ENCODE results near the gene RAD51B. TPM values are rescaled to one million over a fixed set of nuclear protein-coding genes. Genes with fewer than 3 reads are reported as not detected.

Gene RAD51B
- total and polyA plus RNA-seq, 2 donors (not counting 1 experiment from before 2014, with no cell fraction given), result 4.6 to 16.3 TPM

- Histone ChIP-seq H3K4me2 (ENCODE audit: extremely low read depth, insufficient read depth, low read length) (no peak overlapping the region), H3K79me2 (ENCODE audit: control insufficient read depth, insufficient read depth, low read length) (no peaks in the 10 kb centered on the region)
These were observed 649.7 kb downstream of the RAD51B start for GRCh38 chr14:68469208-68469713.

GRCh38 chr14:68470361-68470760 lies 650.8 kb downstream of the RAD51B start:
- Histone ChIP-seq H4K20me1 (ENCODE audit: control insufficient read depth, extremely low read depth, insufficient read depth, low read length) (no peaks in the 10 kb centered on the region), H3K27ac (ENCODE audit: insufficient read depth, low read length) (no peak overlapping the region), H3K4me3 (replicated peaks in 1 of 4; ENCODE audit: control extremely low read depth in 1 of 4, insufficient read depth in 1 of 4, low read depth in 3 of 4, low read length in 4 of 4) (no peak overlapping the region), H3K79me2 (ENCODE audit: control insufficient read depth, insufficient read depth, low read length) (no peaks in the 10 kb centered on the region), H3K9me3 (ENCODE audit: control insufficient read depth, insufficient read depth, low read depth, low read length) (no peaks in the 10 kb centered on the region), H3K9ac (ENCODE audit: insufficient read depth, low read length) (no peak overlapping the region), H2AFZ (ENCODE audit: low read length) (no peak overlapping the region), H3K4me2 (ENCODE audit: extremely low read depth, insufficient read depth, low read length) (no peak overlapping the region), H3K4me1 (ENCODE audit: control insufficient read depth, extremely low read depth, insufficient read depth, low read length) (peaks cover 9% of the 10 kb centered on the region), H3K27me3 (ENCODE audit: control insufficient read depth, insufficient read depth, low read length) (no peaks in the 10 kb centered on the region), H3K36me3 (ENCODE audit: control insufficient read depth, insufficient read depth, low read length) (no peaks in the 10 kb centered on the region)
- DNase-seq (ENCODE audit: low read depth in 2 of 2), result no peak
- TF ChIP-seq CTCF (conservative IDR thresholded peaks at IDR 0.05 in 1 of 2, IDR thresholded peaks at IDR 0.05 in 1 of 2; ENCODE audit: low read depth in 1 of 2, low read length in 2 of 2), result no peak
- TF ChIP-seq EZH2 (IDR thresholded peaks at IDR 0.05; ENCODE audit: low read length, missing control alignments), result no peak

More at GRCh38 chr14:68469208-68469713, 649.7 kb downstream of the RAD51B start:
- Histone ChIP-seq H2AFZ (ENCODE audit: low read length) (no peak overlapping the region), H3K9ac (ENCODE audit: insufficient read depth, low read length) (no peak overlapping the region), H3K27ac (ENCODE audit: insufficient read depth, low read length) (no peak overlapping the region), H3K36me3 (ENCODE audit: control insufficient read depth, insufficient read depth, low read length) (no peaks in the 10 kb centered on the region), H3K4me1 (ENCODE audit: control insufficient read depth, extremely low read depth, insufficient read depth, low read length) (peaks cover 12% of the 10 kb centered on the region), H3K27me3 (ENCODE audit: control insufficient read depth, insufficient read depth, low read length) (no peaks in the 10 kb centered on the region), H3K4me3 (replicated peaks in 1 of 4; ENCODE audit: control extremely low read depth in 1 of 4, insufficient read depth in 1 of 4, low read depth in 3 of 4, low read length in 4 of 4) (no peak overlapping the region), H4K20me1 (ENCODE audit: control insufficient read depth, extremely low read depth, insufficient read depth, low read length) (no peaks in the 10 kb centered on the region), H3K9me3 (ENCODE audit: control insufficient read depth, insufficient read depth, low read depth, low read length) (no peaks in the 10 kb centered on the region)
- TF ChIP-seq EZH2 (IDR thresholded peaks at IDR 0.05; ENCODE audit: low read length, missing control alignments) (no peak), CTCF (conservative IDR thresholded peaks at IDR 0.05 in 1 of 2, IDR thresholded peaks at IDR 0.05 in 1 of 2; ENCODE audit: low read depth in 1 of 2, low read length in 2 of 2) (no peak)
- no peak for DNase-seq (ENCODE audit: low read depth in 2 of 2)

- Histone ChIP-seq H3K36me3 (ENCODE audit: control insufficient read depth, insufficient read depth, low read length) (no peaks in the 10 kb centered on the region), H3K27ac (ENCODE audit: insufficient read depth, low read length) (no peak overlapping the region), H3K79me2 (ENCODE audit: control insufficient read depth, insufficient read depth, low read length) (no peaks in the 10 kb centered on the region), H2AFZ (ENCODE audit: low read length) (no peak overlapping the region), H3K4me2 (ENCODE audit: extremely low read depth, insufficient read depth, low read length) (no peak overlapping the region), H3K4me1 (ENCODE audit: control insufficient read depth, extremely low read depth, insufficient read depth, low read length) (peaks cover 9% of the 10 kb centered on the region), H3K27me3 (ENCODE audit: control insufficient read depth, insufficient read depth, low read length) (no peaks in the 10 kb centered on the region), H3K4me3 (replicated peaks in 1 of 4; ENCODE audit: control extremely low read depth in 1 of 4, insufficient read depth in 1 of 4, low read depth in 3 of 4, low read length in 4 of 4) (no peak overlapping the region), H4K20me1 (ENCODE audit: control insufficient read depth, extremely low read depth, insufficient read depth, low read length) (no peaks in the 10 kb centered on the region), H3K9ac (ENCODE audit: insufficient read depth, low read length) (no peak overlapping the region), H3K9me3 (ENCODE audit: control insufficient read depth, insufficient read depth, low read depth, low read length) (no peaks in the 10 kb centered on the region)
- TF ChIP-seq EZH2 (IDR thresholded peaks at IDR 0.05; ENCODE audit: low read length, missing control alignments), result no peak
- no peak for DNase-seq (ENCODE audit: low read depth in 2 of 2)
These were observed 651.7 kb downstream of the RAD51B start for GRCh38 chr14:68471029-68471963.
